GM18873 (cell line): ENCODE measurements around the gene ITPRIP.
A peak's percentile ranks its signal among the peaks of the same experiment; 100 is the strongest.

ENCODE experiments used
- ATAC-seq: cut with Tn5 transposase; IDR thresholded peaks from one replicate; pipeline ENCODE4 v1.9.1; 2021; ENCODE audit warnings: mild to moderate bottlenecking, moderate library complexity, moderate number of reproducible peaks; ENCODE audit not compliant: unreplicated experiment, low FRiP score

The ITPRIP gene

DNA sequence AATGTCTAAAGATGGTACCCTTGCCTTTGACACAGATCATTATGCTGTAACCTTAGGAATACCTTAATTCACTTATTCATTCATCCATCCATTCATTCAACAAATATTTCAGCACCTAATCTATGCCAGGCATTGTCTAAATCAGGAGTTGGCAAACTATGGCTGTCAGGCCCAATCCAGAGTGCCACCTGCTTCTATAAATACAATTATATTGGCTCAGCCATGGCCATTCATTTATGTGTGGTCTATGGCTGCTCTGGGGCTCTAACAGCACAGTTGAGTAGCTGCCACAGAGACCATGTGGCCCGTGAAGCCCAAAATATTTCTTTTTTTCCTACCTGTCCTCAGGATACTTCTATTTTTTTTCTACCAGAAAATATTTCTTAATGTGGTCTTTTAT, 6.0 kb upstream of the ITPRIP start:
- ATAC-seq = no peak

DNA sequence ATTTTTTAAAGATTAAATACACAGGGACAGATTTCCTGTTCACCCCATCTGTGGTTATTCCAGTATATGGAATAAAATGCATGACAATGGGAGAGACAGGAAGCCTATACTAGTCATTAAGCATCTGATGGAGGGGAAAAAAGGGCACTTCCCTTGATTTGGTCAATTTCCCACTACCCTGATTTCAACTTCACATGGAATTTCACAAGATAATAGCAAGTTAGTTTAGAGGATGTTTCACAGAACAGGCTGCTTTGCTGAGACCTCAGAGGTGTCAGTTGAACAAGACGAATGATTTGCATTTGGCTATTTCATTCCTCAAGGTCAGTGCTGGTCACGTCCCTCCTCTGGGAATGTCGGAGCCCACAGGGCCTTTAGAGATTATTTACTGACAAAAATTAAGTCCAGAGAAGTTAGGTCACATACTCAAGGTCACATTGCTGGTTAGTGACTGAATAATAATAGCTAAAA, 4.7 kb upstream of the ITPRIP start:
- no peak for ATAC-seq

DNA sequence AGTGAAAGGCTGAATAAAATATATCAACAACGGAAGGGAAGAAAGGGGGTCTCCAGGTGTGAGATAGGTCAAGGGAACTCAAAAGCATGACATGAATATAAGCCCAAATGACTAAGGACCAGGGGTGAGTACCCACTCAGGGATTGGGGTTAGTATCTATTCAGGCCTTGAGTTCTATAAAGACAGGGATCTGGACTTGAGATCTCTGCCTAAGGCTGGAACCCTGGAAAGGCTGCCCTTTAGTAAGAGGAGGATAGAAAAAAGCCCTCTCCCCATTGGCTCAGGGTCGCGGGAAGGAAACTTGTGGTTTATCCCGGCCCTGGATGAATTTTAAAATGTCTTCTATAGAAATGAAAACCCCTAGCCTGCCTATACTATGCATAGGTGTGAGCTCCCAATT, 2.4 kb upstream of the ITPRIP start:
- ATAC-seq = no peak

DNA sequence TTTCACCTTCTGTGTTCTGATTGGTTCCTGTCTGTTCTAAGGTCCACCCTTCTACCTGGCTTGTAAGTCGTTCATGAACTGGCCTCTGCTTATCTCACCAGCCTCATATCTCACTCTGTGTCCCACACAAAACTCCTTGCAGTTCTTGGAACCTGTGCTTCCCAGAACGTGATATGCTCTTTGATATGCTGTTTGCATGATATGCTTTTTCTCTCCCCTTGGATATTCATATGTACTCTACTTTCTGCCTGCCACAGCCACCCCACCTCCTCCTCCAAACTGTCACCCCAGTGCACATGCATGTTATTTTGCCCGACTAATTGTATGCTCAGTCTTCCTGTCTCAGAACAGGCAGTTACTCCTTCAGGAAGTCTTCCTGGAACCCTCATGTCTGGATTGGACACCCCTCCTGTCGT, 1.9 kb upstream of the ITPRIP start:
- no peak for ATAC-seq

DNA sequence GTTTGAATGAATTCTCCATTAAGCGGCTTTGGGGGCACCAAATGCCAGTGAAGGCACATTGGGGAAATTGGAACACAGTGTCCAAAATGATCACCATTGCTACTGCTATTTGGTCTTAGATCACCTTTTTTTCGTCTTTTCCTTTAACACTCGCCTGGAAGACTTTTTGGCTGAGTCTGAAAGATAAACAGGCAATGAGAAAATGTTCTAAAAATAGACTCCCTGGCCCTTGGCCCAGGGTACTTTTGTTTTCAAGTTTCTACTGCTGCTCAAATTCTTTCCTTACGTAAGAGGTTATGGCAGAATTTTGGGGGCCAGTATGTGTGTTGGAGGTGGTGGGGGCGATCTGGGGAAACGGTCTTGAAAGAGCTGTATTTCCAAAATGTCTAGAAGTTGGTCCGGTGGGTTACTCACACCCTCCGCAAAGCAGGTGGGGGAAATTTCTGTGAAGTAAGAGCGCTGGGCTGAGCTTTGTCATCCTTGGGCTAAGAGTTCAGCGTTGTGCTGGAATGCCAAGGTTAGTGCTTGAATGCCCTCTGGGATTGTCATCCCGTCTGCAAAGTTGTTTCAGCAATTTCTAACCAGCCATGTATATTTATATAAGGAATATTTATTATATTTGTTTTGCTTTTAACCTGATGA, 1.3 kb upstream of the ITPRIP start:
- ATAC-seq = no peak

DNA sequence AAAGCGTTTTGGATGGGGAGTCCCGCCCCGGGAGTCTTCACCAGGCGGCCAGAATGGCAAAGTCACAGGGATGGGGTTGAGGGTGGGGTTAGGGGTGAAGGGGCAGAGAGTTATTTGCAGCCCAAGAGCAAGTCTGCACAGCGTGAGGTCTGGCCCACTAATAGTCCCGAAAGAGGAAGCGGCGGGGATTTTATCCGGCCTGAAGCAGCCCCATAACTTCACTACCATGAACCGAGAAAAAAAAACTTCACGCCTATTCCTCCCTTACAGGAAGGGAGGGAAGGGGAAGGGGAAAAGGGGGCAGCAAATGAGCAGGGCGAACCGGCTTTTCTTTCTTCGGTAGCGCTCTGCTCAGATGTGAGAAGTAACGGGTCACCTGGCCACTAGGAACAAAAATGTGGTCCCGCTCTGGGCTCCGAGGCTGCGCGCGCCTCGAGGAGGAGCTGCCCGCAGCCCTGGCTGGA, 712 bp downstream of the ITPRIP start:
- ATAC-seq = peak; percentile 34

DNA sequence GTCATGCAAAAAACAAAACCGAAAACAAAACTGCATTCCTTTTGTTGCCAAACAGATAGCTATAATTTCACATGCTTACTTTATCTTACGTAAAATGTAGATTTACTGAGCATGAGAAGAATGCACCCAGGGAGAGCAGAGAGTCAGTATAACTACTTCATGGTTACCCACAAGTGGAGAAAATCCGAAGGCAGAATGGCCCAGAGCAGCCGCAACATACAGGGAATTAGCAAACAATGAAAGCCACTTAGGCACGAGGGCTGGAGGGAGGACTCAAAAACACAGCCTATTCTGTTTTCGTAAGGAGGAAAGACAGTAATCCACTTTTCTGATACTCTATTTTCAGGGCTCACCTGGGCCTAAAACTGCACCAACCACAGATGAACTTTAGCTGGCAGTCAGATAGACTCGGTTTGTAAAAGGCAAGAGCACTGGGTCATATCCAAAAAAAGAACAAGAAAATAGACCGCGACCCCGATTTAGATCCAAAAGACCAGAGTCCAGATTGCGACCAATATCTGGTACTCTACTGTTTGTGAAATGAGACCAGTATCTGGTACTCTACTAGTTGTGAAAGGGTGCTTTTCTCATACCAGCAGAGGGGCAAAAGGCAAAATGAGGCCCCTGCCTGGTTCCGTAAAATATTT, 1.3 kb downstream of the ITPRIP start:
- ATAC-seq = no peak

DNA sequence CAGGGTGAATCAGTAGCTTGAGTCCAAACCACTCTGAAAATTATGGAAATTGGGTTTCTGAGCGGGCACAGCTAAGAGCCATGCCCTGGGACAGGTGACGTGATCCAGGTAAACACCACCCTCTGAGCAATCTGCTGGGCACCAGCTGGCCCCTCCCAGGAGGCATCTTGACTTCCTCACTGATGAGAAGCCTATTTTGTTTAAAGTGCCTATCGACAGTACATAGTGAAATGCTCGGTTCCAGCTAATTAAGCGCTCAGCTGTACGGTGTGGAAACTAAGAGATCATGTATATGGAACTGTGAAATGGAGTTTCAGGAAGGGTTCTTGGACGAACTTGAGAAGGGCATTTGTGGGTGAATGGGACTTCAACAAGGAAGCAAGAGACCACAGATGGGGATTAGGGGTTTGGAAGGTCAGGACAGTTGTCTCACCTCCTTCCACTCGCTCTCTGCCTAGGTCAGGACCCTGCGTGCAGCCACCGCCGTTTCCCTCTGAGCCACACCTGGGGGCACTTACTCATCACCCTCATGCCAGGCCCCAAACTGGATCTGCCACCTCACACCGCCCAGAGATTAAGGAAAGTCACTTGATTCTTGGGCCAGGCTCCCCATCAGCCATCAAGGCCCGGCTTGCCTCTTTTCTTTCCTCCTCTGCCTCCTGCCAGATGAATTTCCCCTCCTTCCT, 3.2 kb downstream of the ITPRIP start:
- no peak for ATAC-seq

DNA sequence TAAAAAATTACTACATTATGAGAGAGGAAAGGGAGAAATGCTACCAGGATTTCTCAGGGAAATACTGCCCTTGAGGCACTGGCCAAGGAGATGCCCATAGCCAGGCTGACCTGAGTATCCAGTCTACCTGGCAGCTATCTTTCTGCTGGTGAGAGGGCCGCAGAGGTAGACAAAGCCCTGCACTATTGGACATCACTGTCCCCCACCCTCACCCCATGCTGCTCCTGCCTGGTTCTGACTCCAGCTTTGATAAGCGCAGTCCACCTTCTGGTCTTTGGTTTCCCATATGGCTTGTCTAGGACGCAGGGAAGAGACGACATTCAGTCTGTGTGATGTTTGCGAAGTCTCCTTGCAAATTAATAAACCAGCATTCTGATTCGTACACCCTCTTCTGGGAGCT, 3.7 kb downstream of the ITPRIP start:
- ATAC-seq = no peak

DNA sequence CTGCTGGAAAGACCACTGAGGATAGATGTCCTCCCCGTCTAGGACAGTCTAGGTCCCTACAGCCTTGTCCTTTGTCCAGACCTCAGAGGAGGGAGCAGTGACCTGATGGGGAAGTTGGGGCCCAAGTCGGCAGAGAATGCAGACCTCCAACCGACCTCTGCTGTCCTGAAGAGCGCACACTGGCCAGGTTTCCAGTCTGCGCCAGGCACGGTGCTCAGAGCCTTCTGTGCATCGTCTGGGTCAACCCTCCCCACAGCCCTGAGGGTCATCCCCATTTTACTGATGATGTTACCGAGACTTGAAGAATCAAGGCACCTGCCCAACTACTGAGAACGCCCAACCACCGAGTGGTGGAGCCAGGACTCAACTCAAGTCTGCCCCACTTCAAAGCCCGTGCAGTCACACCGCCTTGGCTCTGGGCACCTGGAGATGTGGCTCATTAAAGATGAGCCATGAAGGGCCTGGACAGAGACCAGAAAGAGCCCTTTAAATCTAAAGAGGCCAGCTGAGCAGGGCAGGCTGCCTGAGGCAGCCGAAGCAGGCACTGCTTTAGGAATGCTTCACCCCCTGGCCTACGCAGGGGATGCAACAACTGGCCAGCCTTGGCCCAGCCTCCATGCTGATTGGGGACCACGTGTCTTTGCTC, 4.4 kb downstream of the ITPRIP start:
- ATAC-seq = no peak

DNA sequence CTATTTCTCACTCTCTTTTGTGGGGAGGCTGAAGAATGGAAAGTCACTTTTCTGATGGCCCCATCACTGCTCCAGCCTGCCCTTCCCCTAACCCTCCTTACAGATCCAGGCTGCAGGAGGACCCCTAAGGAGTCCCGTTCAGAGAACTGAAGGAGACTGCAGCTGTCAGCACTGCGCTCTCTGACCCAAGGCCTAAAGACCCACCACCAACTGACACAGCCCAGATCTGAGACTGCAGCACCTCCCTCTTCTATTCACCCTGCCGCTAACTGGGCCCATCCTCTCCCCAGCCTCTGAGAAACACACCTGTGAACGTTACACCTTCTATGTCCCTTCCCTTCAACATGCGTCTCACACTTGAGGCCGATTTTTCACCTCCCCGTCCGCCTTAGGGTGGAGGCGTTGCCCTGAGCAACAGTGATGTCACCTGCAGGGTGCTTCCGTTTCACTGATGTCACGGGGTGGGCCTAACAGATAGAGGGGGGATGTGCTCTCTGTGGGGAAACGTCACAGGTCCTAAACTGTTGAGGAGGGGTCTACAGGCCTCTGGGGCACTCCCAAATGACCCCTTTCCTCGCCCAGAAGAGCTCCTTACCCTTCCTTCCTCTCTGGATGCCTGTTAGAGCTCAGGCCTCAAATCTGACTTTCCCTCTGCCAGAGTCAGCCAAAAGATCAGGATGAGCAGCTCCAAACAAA, 5.1 kb downstream of the ITPRIP start:
- ATAC-seq = no peak

DNA sequence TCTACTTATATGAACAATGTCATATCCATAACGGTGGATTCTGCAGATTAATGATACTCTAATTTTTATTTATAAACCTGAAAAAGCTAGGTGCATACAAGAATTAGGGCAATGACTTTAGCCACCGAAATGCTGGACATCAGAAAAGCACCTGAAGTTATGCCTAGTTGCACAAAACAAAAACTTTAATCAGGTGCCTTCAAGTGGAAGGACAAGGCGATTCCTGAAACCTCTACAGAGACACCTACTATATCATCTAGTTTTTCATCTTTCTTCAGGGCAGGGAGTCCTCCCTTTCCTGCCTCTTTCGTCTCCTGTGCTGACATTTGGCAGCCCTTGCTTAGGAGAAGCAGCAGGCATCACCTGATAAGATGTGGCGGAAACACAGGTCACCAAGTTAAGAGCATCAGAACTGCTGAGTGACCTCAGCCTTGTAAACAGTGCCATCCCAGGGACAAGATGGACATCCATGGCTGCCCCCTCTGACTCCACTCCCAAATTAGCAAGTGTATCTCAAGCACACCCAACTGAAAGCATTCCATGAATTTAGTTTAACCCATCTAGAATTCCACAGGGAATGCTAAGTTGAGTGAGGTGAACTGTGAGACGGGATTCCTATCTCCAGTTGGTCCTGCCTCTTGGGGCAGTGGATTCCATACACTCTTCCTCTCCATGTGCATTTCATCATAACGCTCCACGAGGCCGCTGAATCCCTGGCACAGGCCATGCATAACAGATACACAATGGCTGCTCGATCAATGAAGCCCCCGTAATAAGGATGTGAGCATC, 5.8 kb downstream of the ITPRIP start:
- ATAC-seq = no peak

DNA sequence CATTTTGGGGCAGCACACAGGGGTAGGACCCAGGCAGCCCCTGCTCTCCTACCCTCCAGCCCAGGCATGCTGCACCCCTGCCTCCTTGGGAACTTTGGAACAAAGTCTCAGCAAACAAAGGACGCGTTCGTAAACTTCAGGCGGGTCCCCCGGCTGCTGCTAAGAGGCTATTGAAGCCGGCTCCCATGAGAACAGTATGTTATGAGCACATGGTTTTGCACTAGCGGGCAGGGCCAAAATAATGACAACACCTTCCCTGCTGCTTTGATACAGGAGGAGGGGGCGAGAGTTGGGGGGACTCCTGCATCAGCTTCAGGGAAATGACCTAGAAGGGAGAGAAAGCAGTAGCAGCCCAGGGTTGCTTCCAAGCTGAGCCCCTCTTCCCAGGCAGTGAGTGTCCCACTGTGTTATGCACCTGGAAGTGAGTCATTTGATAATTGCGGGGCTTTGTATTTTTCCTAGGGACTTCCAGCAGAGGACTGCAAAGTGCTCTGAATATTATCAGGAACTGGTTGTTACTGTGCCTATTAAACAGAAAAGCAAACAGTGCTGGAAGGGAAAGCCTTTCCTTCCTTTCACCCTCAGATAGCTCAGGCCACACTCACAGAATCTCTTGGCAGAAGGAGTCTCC, 6.9 kb downstream of the ITPRIP start:
- ATAC-seq = no peak

DNA sequence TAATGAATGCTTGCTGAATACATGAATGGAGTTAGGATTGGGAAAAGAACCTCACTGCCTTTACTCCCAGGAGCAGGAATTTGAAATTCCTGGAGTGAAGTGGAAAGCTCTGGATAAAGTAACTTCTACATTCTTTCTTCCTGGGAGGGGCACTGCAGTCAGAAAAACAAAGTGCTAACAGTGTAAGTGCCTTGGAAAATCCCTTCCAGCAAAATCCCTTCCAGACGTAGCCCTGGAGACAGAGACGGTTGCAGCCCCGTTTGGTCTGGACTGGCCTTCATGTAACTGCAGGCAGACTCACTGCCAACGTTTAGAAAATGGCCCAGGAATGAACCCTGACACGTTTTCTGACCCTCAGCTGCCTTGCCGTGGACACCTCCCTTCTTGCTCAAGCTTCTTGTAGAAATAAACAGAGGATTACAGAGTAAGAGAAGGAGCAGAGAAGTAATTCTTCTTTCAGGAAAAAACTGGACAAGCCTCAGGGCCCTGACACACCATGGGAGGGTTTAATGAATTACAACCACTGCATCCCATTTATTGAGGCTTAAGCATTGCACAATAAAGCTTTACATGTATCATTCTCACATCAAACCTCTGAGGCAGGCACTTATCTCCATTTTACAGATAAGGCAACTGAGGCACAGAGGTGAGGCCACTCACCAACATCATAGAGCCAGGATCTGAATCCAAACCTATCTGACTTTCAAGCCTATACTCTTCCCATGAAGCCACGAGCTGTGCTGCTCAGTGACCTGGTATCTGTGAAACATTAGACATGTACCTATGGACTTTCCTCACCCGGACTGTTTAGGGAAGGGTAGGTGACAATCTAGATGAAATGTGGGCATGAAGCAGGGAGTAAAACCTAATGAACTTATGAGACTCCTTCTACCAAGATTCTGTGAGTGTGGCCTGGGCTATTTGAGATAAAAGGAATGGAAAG, 7.8 kb downstream of the ITPRIP start:
- no peak for ATAC-seq

DNA sequence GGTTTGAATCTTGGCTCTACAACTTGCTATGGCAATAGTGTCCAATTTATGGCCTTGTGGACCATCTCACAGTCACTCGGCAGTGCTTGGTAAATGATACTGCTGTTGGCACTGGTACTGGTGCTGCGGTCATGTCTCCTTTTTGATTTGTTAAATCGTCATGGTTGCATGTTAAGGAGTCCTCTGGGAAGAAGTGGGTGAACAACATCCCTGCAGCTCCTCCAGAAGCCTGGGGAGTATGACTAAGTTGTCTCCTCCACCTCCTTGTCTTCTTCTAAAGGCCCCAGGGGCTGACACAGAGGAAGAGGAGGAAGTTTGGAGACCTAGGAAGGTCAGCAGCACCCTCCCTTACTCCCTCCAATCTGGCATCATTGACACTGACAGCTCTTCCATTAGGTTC, 8.5 kb downstream of the ITPRIP start:
- no peak for ATAC-seq

DNA sequence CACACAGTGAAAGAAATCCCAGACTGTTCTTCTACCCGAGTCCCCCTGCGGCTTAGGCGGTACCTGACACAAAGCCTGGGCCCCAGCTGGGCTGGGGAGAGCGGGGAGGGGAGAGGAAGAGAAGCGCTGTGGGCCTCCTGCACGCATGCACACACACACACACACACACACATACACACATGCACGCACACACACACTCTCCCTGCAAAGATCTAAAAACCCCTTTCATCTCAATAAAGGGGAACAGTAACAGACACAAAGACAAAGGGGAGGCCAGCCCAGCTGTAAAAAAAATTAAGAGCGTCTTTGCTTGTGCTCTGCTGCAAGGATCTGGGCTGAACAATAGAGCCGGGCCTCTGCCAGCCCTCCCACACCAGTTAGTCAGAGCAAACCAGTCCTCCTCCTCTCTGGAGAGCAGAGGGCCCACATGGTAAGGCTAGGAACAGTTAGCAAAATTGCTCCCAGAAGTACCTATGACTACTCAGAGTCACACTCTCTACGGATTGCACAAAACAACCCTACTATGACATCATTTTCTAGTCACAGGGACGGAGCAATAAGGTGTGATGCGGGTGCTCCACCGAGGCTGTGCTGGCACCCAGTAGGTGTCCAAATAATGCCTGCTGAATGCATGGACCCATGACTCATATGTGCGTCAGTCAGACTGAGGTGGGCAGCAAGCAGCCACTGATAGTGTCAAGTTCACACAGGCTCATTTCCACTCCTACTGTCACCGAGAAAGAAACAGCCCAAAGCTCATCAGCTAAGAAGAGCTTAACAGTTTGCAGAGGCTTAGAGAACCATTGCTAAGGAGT, 9.2 kb downstream of the ITPRIP start:
- ATAC-seq = no peak

DNA sequence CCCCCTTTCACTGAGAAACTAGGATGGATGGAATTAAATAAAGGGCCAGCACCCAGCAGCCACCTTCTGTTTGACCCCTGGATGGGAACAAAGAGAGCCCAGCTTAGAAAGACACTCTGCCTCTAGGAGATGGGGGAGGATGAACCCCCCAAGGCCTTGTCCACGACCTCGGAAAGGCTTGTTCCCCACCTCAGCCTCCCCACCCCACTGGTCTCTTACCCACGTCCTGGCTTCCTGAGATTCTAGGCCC, 9.7 kb downstream of the ITPRIP start:
- ATAC-seq = no peak
